IPS-15b (cell line): Measurements from ENCODE around the gene AGRN.
A peak's percentile ranks its signal among the peaks of the same experiment; 100 is the strongest.
"Not testable (repeated sequence)": the region's sequence is repeated elsewhere in the genome, so short reads cannot be mapped to it uniquely, and the experiment has no call there.

Source experiments
- H3K27me3 ChIP-seq: one replicate; pipeline ENCODE4 v1.6.1; 2013; ENCODE audit warnings: low read length; ENCODE audit not compliant: control insufficient read depth, insufficient read depth
- H3K36me3 ChIP-seq: one replicate; pipeline ENCODE4 v1.6.1; 2013; ENCODE audit warnings: low read length; ENCODE audit not compliant: control insufficient read depth, insufficient read depth
- H3K4me1 ChIP-seq: one replicate; pipeline ENCODE4 v1.6.1; 2013; ENCODE audit warnings: mild to moderate bottlenecking, low read length; ENCODE audit not compliant: control insufficient read depth, insufficient read depth
- H3K4me3 ChIP-seq: one replicate; pipeline ENCODE4 v1.5.1; 2013; ENCODE audit warnings: low read depth, low read length
- H3K9ac ChIP-seq: one replicate; pipeline ENCODE4 v1.6.1; 2013; ENCODE audit warnings: low read depth, mild to moderate bottlenecking, low read length
- H3K9me3 ChIP-seq: one replicate; pipeline ENCODE4 v1.6.1; 2013; ENCODE audit warnings: mild to moderate bottlenecking, low read length; ENCODE audit not compliant: control insufficient read depth, insufficient read depth

The AGRN gene

DNA sequence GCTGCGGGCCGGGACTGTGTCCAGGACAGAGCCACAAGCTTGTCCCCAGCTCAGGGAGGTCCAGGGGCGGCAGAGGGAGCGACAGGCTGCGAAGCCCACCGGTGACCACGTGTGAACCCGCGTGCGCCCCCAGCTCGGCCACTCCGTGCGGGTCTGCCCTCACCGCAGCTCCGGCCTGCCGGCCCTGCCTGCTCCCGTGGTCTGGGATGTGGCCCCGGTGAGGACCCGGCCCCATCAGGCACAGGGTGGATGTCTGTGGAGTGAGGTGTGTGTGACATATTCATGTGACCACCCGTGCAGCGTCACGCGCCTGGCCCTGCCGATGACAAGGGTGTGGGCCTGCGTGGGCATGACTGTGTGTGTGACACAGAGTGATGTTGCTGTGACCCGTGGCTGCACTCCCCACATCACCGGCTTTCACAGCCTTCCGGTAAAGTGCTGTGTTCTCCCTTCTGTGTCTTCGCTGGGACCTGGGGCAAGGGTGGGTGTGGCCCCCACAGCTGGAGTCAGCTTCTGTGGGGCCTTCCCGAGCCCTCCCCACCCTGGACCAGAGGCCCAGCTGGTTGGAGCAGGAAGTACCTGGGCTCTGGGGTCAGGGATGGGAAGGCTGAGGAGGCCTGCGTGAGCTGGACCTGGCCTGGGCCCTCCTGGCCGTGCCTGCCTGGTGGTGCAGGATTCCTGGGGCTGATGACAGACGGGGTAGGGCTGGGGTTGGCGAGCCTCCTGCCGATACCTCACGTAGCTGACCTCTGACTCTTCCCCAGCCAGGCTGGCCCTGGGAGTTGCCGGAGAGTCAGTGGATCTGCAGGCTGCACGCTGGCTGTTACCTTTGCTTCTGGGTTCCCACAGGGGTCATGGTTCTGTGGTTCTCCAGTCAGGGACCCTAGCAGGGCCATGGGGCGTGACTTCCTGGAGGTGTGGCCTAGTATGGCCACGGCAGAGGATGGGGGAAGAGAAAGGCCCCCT is 50.1 kb downstream of the AGRN start:
- H3K36me3 ChIP-seq = no peaks in the 10 kb centered on the region
- no peak overlapping the region for H3K9ac ChIP-seq
- H3K4me1 ChIP-seq = no peaks in the 10 kb centered on the region
- no peaks in the 10 kb centered on the region for H3K9me3 ChIP-seq
- peaks cover 11% of the 10 kb centered on the region for H3K27me3 ChIP-seq
- peak overlapping the region; percentile 88 for H3K4me3 ChIP-seq

DNA sequence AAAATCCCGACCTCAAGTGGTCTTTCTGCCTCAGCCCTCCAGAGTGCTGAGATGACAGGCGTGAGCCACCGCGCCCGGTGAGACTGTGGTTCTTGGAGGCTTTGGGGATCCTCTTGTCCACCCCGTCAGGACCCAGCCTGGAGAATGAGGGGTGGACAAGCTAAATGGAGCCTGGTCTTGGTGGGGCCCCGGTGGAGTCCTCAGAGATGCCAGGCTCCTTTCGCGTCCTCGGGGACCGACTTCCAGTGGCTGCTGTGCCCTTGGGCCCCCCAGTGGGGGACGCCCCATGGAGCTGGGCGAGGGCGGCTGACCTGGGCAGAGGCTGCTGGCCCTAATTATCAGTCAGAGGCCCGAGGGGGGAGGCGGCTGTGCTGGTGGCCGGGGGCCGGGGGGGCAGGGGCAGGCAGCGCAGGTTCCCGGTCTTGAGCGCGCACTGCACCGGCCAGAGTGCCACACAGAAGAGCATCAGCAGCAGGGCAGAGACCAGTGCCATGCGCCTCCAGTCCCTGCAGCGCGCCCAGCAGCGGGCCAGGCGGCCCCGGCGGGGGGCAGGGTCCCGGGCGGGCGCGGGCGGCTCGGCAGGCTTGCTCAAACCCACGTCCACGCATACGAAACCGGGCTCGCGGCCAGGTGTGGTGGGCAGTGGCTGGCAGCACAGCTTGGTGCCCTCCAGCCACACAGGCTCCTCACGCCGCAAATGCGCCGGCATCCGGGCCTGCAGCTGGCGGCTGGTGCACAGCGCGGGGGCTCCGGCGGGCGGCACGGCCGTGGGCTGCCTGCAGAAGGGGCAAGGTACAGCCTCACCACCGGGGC is 51.8 kb downstream of the AGRN start:
- no peaks in the 10 kb centered on the region for H3K9me3 ChIP-seq
- H3K9ac ChIP-seq = no peak overlapping the region
- H3K4me1 ChIP-seq = no peaks in the 10 kb centered on the region
- no peak overlapping the region for H3K4me3 ChIP-seq
- H3K27me3 ChIP-seq = peaks cover 11% of the 10 kb centered on the region
- H3K36me3 ChIP-seq = no peaks in the 10 kb centered on the region

DNA sequence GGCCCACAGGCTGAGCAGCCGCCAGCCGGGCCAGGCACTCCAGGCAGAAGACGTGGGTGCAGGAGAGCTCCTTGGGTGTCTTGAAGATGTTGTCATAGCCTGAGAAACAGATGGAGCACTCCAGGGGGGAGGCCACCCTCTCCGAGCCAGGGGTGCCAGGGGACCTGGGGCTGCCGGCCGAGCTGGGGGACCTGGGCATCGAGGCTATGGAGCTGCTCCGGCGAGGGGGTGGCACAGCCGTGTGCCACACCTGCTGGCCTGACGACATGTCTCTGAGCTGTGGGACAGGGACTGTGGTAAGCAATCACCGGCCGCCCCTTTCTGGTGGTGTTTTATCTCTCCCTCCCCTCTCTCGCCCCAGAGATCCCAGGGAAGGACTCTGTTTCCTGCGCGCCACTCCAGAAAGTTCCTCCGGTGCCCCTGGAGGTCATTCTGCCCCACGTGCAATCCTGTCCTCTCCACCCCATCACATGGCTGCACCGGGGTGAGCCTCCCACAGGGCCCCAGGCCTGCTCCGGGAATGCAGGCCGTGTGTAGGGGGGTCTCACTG is 52.5 kb downstream of the AGRN start:
- H3K4me1 ChIP-seq = no peaks in the 10 kb centered on the region
- no peaks in the 10 kb centered on the region for H3K36me3 ChIP-seq
- H3K27me3 ChIP-seq = peaks cover 11% of the 10 kb centered on the region
- no peaks in the 10 kb centered on the region for H3K9me3 ChIP-seq
- H3K4me3 ChIP-seq = no peak overlapping the region
- H3K9ac ChIP-seq = no peak overlapping the region

DNA sequence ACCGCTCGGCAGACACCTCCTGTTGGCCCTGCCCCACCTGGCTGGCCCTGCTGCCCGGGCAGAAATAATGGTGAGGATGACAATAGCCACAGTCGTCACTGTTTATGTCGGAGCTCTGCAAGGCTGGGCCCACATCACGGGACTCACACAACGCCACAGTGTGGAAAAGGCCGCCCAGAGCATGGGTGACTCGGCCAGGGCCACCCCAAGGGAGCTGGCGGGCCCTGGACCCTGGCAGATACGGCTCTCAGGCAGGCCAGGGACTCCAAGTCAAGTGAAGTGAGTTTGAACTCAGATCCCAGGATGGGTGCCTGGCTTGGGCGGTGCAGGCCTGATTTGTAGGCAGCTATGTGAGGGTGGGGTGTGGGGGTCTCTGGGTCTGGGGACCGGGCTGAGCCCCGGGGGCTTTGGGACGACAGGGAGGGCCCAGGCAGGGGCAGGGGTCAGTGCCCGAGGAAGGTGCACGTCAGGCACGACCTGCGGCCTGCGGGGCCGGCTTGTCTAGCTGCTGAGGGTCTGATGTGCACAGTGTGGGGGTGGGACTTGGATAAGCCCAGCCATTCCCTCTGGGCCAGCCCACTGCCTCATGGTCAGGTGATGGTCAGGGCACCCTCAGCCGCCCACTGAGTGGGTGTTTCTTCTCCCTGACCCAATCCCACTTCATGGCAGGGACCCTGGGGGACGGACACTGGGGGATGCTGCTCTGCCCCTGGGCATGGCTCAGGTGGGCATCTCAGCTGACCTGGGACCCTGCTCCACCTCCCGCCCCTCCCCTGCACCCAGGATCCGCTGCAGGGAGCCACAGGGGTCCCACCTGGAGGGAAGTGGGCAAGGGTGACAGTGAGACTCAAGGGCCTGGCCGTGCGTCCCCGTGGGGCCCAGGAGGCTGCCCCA is 53.2 kb downstream of the AGRN start:
- Histone ChIP-seq H3K36me3 (no peaks in the 10 kb centered on the region), H3K4me3 (no peak overlapping the region), H3K27me3 (peaks cover 11% of the 10 kb centered on the region), H3K9ac (no peak overlapping the region), H3K4me1 (no peaks in the 10 kb centered on the region), H3K9me3 (no peaks in the 10 kb centered on the region)

GRCh38 chr1:1073743-1074587 is 54.0 kb downstream of the AGRN start, which contains the start of gene RNF223:
Gene RNF223 (minus strand): TSS chr1:1074306. CDS start chr1:1072566, 1,740 bp downstream.
- no peak within 1 kb of the TSS for H3K9ac ChIP-seq
- H3K4me3 ChIP-seq = no peak within 1 kb of the TSS
- no peaks in the 10 kb centered on the region for H3K36me3 ChIP-seq
- H3K9me3 ChIP-seq = no peaks in the 10 kb centered on the region
- H3K27me3 ChIP-seq = peaks cover 11% of the 10 kb centered on the region
- H3K4me1 ChIP-seq = no peaks in the 10 kb centered on the region

- Histone ChIP-seq H3K27me3 (peaks cover 13% of the 10 kb centered on the region), H3K4me3 (no peak overlapping the region), H3K9ac (no peak overlapping the region), H3K9me3 (no peaks in the 10 kb centered on the region), H3K36me3 (no peaks in the 10 kb centered on the region), H3K4me1 (no peaks in the 10 kb centered on the region)
Observed at GRCh38 chr1:1074631-1075147, 54.8 kb downstream of the AGRN start.

- Histone ChIP-seq H3K4me3 (no peak overlapping the region), H3K36me3 (no peaks in the 10 kb centered on the region), H3K9me3 (no peaks in the 10 kb centered on the region), H3K9ac (no peak overlapping the region), H3K4me1 (no peaks in the 10 kb centered on the region), H3K27me3 (peaks cover 7% of the 10 kb centered on the region)
Observed at GRCh38 chr1:1075148-1075935, 55.4 kb downstream of the AGRN start.

GRCh38 chr1:1077396-1077795 is 57.5 kb downstream of the AGRN start:
- not testable (repeated sequence) for H3K4me1 ChIP-seq, H3K27me3 ChIP-seq, H3K9ac ChIP-seq, H3K4me3 ChIP-seq, H3K9me3 ChIP-seq, H3K36me3 ChIP-seq

- Histone ChIP-seq H3K9me3 (no peaks in the 10 kb centered on the region), H3K36me3 (no peaks in the 10 kb centered on the region), H3K27me3 (peaks cover 3% of the 10 kb centered on the region), H3K9ac (no peak overlapping the region), H3K4me1 (no peaks in the 10 kb centered on the region), H3K4me3 (peak overlapping the region; percentile 52)
Observed at GRCh38 chr1:1079408-1080121, 59.6 kb downstream of the AGRN start.
